Epidermal melanocyte (primary cell): ENCODE results near the gene NUP98.
"Not testable (repeated sequence)": the region's sequence is repeated elsewhere in the genome, so short reads cannot be mapped to it uniquely, and the experiment has no call there.

Experiments used
- DNase-seq: peaks from one replicate; pipeline ENCODE4 v3.0.0; 2011; ENCODE audit warnings: low spot score; ENCODE audit not compliant: insufficient read length

NUP98 gene

DNA sequence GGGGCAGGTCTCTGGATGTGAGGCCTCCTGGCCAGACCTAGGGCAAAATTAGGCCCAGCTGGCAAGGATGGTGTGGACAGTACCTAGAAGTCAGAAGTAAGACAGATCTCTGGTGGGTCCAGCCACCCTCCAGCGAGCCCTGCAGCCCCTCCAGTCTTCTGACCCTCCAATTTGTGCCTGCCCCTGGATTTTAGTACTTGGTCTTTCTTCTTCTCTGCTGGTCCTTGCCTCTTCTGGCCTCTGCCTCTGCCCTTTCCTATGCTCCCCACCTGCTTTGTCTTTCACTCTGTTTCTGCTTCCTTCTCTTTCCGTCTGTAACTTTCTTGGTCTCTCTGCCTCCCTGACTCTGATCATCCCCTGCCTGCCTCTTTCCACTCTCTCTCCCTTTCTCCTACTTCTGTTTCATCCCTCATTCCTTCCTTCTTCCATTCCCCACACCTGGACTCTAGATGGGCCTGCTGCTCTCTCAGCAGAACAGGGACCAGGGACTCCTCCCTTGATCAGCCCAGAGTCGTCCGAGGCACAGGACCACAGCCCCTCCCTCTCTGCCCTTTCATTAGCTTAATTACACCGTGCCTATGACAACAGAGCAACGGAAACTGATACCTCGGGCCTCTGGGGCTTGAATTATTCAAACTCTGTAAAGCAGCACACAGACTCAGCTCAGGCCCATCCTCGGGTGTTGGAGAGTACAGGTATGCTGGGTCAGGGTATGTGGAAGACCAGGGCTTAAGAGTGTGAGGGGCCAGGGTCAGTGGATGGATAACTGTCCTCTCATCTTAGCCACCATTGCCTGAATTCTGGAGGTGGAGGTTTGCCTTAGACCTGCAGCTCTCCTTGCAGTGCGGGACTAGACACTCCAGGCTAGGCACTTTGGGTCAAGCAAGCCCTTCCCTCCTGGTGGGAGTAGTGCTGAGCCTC is 125.8 kb downstream of the NUP98 start, which contains the start of gene CHRNA10:
Gene CHRNA10, minus strand, starts transcription at position 51 of the 921 bp plus-strand sequence. CDS start 72 bp downstream, outside the sequence.
- DNase-seq = no peak

DNA sequence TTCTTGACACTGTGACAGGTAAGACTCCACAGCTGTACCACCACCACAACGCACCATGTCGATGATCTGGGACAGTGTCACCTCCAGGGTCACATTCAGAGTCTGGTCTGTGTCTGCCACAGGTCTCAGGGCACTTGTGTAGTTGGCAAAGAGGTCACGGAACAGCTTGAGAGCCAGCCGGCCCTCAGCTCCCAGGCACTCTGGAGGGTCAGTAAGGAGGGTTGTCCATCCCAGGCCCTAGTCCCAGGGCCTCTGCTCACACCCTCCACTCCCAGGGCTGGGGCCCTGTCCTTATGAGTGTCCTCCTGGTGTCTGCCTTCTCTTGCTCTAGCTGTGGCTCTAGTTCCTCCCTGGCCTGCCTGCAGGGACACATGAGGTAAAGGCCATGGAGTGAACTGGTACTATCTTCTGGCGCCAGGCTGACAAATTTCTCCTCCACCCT is 127.6 kb downstream of the NUP98 start:
- DNase-seq = no peak

DNA sequence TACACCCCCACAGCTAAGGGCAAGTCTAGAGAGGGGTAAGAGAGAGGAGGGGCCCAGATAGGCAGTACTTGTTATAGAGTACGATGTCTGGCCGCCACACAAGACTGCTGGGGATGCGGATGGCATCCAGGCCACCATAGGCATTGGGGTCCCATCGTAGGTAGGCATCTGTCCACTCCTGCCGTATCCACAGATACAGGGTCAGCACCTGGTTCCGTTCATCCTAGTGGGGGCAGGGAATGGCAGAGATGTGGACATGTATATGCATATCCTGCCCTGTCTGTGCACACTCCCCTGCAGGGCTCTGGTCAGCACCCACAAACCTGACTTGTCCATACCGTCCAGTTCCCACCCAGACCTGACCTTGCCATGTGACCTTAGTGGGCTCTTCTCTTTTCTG is 128.2 kb downstream of the NUP98 start:
- no peak for DNase-seq

DNA sequence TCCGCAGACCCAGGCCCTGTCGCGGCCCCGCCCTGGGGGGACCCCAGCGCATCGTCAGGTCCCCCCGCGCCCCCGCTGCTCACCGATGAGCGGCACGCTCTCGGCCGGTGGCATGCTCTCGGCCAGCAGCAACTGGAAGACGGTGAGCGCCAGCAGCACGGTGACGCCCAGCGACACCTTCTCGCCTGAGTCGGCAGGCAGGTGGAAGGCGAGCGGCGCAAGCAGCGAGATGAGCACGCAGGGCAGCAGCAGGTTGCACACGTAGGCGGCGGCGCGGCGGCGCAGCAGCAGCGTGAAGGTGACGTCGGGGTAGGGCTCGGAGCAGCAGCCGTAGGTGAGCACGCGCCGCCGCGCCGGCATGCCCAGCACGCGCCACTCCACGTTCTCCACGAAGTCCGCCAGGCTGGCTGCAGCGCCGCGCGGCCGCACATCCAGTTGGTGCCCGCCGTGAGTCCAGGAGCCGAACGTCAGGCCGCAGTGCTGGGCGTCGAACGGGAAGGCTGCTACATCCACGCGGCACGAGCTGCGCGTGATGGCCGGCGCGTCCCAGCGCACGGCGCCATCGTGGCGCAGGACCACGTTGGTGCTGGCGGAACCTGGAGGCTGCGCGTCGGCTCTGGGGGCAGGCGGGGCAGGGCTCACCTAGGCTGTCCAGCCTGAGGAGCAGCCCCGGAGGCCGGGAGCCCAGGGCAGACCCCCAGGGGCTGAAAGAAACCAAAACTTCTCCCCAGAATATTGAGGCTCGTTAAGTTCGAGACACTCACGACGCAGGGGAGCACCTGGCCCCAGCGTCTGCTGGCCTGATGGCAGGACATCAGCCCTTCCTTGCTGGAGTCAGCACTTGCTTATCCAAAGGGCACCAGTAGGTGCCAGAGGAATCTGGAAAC is 130.0 kb downstream of the NUP98 start:
- no peak for DNase-seq

DNA sequence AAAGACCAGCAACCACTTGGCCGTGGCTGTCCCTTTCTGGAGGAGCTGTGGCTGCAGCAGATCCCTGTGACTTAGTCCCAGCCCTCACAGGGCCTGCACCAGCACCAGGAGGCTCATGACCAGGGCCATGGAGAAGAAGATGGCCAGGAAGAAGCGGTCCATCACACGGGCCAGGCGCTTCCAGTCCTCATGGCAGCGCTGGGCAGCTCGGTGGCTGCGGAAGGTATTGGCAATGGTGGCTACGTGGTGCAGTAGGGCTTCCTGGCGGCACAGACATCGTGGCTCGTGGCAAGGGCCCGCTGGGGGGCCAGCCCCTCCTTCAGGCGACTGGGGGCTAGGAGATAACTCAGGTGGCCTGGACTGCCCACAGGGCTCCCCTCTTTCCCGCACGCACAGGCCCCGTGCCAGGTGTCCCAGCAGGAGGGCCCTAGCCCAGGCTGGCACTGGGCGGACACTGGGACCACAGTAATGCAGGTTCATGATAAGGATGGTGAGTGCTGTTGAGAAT is 131.3 kb downstream of the NUP98 start:
- DNase-seq = no peak

DNA sequence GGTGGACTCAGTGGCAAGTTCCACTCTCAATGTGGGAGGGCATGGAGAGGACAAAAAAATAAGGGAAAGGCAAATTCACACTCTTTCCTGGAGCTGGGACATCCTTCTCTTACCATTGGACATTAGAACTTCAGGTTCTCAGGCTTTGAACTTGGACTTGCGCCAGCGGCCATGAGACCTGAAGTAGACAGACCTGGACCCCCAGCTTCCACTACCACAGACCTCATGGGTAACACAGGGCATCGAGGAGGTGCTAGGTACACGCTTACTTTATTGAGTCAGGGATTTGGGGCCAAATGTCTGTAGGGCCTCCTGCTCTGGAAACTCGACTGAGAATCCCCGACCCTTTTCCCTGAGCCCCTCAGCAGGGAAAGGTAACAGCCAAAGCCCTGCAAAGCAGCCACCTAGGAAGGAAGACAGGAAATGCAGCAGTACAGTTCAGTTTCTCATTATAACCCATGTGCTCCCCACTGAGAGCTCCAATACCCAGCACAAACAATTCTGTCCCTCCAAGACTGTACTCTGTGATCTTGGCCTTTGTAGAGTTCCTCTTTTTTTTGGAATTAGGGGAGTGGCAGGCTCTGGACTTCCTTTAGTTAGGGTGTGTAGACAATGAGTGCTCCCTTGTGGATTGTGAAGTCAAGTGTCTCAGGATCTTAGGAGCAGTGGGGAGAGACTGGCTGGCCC is 131.9 kb downstream of the NUP98 start:
- no peak for DNase-seq

DNA sequence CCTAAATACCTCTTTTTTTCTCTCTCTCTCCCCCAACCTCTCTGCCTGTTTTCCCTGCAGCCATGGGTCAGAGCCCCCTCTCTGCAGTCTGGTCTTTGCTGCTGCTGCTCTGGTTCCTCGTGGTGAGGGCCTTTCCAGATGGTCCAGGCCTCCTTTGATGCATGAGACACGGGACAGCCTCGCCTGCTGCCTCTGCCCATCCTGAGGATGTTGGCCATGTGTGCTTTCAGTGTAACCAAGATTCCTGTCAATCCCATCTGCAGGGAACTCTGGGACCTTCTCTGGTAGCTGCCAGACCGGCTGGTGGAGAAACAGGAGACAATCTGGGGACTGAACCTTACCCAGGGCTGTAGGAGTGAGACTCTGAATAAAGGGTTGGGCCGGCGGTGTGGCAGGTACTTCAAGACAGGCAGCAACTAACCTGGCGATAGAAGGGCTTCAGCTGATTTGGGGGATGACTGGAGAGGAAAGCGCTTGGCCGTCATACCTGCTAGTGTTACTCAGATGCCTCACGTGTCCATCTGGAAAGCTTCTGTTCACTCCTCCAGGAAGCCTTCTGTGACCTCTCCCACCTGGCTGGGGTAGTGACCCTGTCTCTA is 133.2 kb downstream of the NUP98 start:
- DNase-seq = no peak

DNA sequence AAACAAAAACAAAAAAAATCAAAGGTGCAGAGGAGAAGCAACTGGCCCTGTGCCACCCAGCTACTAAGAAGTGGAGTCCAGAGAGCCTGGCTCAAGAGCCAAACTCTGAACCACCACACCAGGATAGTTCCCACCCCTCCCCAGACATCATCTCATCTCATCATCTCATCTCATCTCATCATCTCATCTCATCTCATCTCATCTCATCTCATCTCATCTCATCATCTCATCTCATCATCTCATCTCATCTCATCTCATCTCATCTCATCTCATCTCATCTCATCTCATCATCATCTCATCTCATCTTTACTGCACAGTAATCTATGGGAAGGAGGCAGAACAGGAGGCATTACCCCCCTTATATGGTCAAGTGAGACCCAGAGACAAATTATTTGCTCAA is 134.5 kb downstream of the NUP98 start:
- no peak for DNase-seq

DNA sequence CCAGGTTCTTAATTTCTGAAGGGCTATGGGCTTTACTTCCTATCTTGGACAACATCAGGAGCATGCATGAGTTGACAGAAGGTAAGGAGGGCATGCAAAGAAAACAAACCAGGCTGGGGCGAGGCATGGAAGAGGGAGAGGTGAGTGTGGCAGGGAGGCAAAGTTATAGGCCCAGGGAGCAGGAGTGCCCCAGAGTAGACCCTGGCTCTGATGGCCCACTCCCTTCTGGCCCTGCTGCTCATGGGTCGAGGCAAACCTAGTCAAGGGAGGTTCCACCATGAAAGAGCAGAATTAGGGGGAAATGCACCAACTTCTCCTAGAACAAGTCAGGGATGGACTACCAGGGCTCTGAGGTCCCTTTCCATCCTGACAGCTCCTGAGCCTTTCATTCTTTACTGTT is 136.4 kb downstream of the NUP98 start:
- DNase-seq = no peak

DNA sequence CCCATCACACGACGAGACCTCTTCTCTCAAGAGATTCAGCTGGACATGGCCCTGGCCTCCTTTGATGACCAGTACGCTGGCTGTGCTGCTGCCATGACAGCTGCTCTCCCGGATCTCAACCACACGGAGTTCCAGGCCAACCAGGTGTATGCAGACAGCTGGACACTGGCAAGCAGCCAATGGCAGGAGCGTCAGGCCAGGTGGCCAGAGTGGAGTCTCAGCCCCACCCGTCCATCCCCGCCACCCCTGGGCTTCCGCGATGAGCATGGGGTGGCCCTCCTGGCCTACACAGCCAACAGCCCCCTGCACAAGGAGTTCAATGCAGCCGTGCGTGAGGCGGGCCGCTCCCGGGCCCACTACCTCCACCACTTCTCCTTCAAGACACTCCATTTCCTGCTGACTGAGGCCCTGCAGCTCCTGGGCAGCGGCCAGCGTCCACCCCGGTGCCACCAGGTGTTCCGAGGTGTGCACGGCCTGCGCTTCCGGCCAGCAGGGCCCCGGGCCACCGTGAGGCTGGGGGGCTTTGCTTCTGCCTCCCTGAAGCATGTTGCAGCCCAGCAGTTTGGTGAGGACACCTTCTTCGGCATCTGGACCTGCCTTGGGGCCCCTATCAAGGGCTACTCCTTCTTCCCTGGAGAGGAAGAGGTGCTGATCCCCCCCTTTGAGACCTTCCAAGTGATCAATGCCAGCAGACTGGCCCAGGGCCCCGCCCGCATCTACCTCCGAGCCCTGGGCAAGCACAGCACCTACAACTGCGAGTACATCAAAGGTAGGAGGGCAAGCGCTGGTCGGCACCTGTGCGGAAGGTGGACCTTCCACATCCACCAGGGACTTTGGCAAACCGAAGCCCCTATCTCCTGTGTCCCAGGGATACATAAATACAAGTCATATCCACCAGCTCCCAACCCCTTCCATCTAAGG is 137.5 kb downstream of the NUP98 start:
- no peak for DNase-seq

DNA sequence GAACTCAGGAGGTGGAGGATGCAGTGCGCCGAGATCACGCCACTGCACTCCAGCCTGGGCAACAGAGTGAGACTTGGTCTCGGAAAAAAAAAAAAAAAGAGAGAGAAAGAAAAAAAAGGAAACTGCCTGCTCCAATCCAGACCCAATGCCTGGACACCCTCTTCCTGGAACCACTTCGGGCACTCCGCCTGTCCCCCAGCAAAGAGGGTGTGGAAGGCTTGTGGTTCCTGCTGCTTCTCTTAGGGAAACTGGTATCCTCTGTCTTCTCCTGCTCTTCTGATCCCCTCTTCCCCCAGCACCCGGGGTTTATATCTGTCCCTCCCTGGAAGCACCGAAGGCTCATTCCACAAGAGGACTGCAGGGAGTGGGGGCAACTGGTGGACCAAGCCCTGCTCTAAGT is 139.1 kb downstream of the NUP98 start:
- no peak for DNase-seq

DNA sequence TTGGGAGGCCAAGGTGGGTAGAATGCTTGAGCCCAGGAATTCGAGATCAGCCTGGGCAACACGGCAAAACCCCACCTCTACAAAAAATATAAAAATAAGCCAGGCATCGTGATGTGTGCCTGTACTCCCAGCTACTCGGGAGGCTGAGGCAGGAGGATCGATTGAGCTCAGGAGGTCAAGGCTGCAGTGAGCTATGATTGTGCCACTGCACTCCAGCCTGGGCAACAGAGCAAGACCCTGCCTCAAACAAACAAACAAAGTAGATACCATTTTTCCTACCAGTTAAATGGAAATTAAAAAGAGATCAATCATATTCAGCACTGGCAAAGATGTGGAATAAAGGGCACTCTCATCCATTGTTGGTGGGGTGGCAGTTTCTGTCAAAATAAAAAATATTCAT is 140.0 kb downstream of the NUP98 start:
- not testable (repeated sequence) for DNase-seq

DNA sequence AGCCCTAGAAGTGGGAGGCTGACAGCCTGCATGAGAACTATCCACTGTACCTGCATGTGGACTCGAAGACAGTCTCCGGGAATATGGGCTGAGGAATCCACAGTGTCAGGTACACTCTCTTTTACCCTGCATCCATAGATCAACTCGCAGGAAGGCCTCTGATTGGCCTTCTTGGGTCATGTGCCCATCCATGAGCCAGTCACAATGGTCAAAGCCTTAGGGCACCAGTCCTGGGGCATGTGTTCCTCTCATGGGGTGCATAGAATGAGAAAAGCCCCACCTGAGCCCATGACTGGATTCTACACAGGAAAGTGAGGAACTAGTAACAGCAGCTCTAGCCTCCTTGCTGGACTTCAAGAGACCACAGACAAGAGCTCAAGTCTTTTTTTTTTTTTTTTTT is 141.8 kb downstream of the NUP98 start:
- DNase-seq = no peak

DNA sequence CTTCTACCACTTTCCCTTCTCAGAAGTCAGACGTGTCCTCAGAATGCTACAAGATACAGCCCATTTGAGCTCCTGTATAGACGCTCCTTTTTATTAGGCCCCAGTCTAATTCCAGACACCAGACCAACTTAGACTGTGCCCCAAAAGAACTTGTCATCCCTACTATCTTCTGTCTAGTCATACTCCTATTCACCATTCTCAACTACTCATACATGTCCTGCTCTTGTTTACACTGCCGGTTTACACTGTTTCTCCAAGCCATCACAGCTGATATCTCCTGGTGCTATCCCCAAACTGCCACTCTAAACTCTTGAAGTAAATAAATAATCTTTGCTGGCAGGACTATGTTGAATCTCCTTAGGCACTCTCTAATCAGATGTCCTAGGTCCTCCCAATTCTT is 144.8 kb downstream of the NUP98 start:
- DNase-seq = not testable (repeated sequence)

DNA sequence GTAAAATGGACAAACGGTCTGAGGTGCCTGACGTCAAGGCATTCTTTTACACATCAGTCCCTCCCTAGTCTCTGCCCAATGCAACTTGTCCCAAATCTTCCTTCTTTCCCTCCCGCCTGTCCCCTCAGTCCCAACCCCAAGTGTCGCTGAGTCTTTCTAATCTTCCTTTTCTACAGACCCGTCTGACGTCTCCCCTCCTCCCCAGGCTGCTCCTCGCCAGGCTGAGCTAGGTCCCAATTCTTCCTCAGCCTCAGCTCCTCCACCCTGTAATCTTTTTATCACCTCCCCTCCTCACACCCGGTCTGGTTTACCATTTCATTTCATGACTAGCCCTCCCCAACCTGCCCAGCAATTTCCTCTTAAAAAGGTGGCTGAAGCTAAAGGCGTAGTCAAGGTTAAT is 148.0 kb downstream of the NUP98 start:
- DNase-seq = not testable (repeated sequence)

DNA sequence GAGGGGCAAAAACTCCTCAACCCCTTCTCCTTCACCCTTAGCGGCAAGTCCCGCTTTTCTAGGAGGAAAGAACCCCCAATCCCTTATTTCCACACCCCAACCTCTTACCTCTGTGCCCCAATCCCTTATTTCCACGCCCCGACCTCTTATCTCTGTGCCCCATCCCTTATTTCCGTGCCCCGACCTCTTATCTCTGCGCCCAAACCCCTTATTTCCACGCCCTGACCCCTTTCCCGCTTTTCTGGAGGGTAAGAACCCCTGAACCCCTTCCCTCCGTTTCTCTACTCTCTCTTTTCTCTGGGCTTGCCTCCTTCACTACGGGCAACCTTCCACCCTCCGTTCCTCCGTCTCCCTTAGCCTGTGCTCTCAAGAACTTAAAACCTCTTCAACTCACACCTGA is 148.5 kb downstream of the NUP98 start:
- not testable (repeated sequence) for DNase-seq

DNA sequence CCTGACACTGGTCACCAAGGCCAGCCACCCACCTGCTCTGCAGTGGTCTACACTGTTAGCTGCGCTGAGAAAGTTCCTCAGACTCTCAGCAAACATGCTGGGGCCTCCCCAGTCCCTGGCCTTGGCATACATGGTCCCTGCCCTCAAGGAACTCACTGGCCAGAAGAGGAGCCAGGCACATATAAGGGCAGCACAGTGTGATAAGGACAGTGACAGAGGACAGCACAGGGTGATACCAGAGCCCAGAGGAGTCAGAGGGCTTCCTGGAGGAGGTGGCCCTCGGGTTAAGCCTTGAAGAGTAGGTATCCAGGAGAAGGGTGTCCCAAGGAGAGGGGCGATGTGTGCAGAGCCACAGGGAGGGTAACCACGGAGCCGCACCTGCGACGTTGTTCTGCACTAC is 151.8 kb downstream of the NUP98 start:
- no peak for DNase-seq

DNA sequence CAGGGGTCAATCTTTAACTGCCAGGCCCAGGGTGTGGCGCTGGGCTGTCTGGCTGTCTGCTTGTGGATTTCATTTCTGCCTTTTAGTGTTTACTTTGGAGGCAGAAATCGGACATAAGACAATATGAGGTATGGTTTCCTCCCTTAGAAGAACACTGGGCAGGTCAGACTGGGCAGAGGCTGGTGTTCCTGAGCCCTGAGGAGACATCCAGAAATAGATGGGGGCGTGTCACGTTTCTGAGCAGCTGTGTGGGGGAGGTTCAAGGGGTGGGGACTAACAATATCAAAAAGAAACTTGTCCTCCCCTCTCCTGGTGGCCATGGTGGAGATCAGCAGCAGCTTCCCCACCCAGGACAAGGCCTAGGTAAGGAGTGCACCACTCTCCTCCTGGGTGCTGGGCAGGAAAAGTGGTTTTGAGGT is 152.5 kb downstream of the NUP98 start, which contains the start of gene ART1:
Gene ART1, plus strand, starts transcription at position 312 of the 419 bp plus-strand sequence. CDS start 14,086 bp downstream, outside the sequence.
- DNase-seq = no peak

DNA sequence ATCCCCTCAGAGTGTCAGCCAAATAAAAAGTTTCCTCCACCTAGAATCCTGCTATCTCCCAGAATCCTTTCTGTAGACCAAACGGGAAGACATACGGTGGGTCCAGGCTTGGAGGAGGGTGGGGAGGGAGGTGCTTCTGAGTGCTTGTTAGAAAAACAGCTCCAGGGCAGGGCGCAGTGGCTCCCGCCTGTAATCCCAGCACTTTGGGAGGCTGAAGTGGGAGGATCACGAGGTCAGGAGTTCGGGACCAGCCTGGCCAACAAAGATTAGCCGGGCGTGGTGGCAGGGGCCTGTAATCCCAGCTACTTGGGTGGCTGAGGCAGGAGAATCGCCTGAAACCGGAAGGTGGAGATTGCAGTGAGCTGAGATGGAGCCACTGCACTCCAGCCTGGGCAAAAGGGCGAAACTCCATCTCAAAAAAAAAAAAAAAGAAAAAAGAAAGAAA is 154.2 kb downstream of the NUP98 start:
- DNase-seq = not testable (repeated sequence)
